Activated CD4-positive, alpha-beta T cell treated with anti-CD3 and anti-CD28 coated beads, Interleukin-2, amount 50 U/mL, for 48 hours (primary cell): ENCODE results near the gene MGAT3.
"Not testable (repeated sequence)": the region's sequence is repeated elsewhere in the genome, so short reads cannot be mapped to it uniquely, and the experiment has no call there.

Source experiments
- DNase-seq, 2 experiments: peaks; one replicate each; pipeline ENCODE4 v3.0.0-alpha.2; 2020

Gene MGAT3

DNA sequence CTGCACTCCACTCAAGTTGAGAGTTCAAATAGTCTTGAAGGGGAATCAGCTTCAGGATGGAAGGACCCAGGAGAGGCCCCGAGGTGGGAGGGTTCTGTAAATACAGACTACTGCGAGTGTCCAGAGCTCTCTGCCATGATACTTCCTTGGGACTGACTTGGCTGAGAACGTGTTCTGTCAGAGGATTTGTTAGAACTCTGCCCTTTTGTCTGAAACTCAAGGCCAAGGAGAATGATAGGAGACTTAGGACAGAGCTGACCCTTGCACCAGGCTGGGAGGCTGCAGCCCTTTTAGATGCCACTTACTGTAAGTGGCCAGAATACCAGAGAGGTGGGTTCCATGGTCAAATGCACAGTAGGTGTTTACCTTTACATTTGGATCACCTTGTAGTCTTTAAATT is 60.7 kb downstream of the MGAT3 start:
- no peak for DNase-seq

GRCh38 chr22:39518144-39518786 is 61.5 kb downstream of the MGAT3 start:
- DNase-seq = no peak

- DNase-seq = peak; percentile 49 to 54
Measured at GRCh38 chr22:39518996-39519680, 62.3 kb downstream of the MGAT3 start.

DNA sequence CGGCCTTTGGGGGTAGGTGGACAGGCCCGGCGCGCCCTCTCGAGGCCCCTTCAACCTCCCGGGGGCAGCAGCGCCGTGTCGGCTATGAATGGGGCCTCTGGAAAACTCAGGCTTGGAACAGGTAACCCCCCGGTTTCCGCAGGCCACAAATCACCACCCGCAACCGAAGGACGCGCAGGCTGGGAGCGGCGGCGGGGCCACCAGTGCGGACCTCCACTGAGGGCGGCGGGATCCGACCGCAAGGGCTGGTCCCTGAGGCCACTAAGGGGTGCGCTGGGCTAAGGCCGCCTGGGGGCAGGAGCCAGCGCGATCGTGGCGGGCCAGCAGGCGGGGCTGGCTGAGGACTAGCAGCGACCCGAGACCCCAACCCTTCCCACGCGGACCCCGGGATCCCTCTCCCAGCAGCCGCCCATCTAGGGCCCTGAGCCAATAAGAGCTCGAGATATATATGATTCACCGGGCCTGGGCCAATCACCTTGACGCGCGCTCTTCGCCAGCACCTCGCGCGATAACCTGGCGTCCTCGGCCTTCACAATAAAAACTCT is 62.9 kb downstream of the MGAT3 start:
- DNase-seq = peak; percentile 95 to 97

GRCh38 chr22:39520226-39521105 is 63.7 kb downstream of the MGAT3 start, which contains the start of gene ATF4:
Gene ATF4, plus strand, starts transcription at chr22:39520562. Its CDS starts 884 bp downstream, at chr22:39521446.
- DNase-seq = peak; percentile 90 to 92

GRCh38 chr22:39521106-39521885 is 64.5 kb downstream of the MGAT3 start:
- DNase-seq = peak; percentile 12 to 29

DNA sequence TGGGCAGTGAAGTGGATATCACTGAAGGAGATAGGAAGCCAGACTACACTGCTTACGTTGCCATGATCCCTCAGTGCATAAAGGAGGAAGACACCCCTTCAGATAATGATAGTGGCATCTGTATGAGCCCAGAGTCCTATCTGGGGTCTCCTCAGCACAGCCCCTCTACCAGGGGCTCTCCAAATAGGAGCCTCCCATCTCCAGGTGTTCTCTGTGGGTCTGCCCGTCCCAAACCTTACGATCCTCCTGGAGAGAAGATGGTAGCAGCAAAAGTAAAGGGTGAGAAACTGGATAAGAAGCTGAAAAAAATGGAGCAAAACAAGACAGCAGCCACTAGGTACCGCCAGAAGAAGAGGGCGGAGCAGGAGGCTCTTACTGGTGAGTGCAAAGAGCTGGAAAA is 65.3 kb downstream of the MGAT3 start:
- not testable (repeated sequence) for DNase-seq

DNA sequence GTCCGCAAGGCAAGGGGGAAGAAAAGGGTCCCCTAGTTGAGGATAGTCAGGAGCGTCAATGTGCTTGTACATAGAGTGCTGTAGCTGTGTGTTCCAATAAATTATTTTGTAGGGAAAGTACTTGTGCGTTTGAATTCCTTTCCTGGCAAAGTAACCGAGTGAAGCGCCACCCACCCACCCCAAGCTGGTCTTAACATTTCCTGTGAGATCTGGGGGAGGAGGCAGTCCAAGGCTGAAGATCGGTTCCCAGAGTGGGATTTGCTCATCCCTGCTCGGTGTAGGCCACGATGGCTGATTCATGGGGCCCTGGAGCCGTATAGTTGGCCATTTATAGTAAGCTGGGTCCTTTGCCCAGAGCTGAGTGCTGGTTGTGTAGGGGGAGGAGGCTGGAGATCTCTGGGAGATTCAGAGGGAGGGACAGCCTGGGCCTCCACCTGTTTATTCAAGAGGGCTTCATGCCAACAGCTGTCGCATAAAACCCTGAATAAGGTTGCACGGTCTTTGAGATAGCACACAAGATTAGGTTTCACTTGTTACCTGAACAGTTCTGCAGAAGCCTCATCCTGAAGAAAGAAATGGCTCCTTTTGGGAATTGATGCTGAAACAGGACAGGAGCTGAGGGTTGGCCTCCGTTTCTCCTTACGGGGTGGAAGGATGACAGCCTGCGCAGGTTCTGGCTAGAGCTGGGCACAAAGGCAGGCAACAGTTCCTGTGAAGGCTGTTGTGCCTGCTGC is 65.9 kb downstream of the MGAT3 start:
- DNase-seq = peak; percentile 37 to 54

DNA sequence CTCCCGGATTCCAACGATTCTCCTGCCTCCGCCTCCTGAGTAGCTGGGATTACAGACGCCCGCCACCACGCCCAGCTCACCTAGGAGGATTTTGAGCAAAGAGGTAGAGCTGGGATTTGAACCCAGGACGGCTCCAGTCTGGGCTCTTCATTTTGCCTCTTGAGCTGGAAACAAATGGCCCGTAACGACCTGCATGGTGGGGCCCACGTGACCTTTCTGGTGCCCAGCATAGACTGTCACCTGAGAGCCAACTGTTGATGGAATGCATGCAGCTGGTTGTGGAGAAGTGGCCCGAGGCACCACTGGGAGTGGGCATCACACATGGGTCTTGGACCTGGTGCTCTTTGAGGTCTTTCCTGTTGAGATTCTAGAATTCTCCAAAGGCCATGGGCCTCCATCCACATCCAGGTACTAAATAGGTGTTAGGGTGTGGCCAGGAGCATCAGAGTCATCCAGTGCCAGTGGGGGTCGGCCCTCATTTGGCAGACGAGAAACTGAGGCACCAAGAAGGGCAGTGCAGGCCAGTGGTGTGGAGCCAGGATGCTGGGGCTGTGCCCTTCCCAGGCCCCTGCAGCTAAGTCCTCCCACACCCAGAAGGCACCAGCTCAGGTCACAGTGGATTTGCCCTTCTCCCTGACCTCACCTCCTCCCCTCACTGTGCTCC is 67.4 kb downstream of the MGAT3 start:
- peak in 1 of 2 experiments; percentile 10 for DNase-seq

DNA sequence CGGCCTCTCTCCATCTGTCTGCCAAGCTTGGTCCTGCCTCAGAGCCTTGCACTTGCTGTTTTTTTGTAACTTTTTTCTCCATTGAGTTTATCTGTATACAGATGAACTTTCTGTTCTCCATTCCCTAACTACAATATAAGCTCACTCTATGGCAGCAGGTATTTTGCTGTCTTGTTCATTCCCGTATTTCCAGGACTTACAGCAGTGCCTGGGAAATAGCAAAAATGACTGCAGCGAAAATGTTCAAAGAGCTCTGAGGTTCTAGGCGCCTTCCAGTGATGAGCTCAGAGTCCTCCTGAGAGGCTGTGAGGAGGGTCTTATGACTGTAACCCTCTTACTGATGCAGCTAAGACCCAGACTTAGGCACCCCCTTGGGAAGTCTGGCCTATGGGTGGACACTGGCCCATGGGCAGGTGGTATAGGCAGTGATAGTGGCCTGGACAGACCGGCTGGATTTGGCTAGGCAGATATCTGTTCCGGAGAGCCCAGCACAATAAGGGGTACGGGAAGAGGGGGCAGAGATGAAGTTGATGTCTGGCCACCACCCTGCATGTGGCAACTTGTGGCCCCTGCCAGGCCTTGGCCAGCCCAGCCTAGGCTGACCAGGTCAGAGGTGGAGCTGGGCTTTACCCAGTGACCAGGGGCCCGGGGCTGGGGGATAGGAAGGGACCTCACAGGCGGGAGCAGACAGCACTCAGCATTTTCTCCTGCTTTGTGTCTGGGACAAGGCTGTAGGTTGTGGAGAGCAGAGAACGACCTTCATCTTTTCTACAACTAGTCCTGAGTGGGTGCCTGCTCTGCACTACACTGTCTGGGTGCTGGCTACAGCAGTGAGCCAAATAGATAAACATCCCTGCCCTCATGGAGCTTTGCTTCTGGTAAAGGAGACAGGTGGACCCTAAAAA is 68.2 kb downstream of the MGAT3 start:
- no peak for DNase-seq

DNA sequence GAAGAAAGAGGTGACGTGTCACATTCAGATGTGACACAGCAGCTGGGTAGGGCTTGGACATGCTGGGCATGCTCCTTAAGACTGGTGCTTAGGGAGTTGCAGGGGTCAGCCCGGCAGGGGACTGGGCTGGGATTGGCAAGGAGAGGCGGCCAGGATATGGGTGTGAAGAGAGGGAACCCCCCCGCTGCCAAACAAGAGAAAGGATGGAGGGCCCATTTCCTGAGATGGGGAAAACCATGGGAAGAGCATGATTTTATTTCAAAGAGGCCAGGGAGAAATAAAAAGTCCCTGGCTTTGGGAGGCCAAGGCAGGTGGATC is 68.8 kb downstream of the MGAT3 start:
- peak in 1 of 2 experiments; percentile 10 for DNase-seq

DNA sequence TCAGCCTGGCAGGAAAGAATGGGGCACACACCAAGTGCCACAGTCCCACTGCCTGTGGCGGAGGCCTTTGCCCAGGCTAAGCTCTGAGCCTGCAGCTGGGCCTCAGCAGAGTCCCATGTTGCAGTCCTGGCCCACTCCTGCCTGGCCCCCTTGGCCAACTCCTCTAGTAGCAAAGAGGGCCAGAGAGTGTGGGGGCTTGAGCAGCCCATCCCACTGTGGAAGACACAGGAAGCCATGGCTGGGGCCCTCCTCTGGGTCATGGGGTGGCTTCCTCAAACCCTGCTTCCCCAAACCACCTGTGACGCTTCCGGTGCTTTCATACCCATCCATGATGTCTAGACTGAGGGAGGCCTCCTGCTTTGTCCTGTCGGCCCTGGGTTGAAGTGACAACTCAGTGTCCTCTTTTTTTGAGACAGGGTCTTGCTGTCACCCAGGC is 69.9 kb downstream of the MGAT3 start:
- peak; percentile 23 to 44 for DNase-seq

GRCh38 chr22:39527481-39527961 is 70.7 kb downstream of the MGAT3 start:
- DNase-seq = no peak

- DNase-seq = no peak
Measured at GRCh38 chr22:39528080-39528661, 71.4 kb downstream of the MGAT3 start.

DNA sequence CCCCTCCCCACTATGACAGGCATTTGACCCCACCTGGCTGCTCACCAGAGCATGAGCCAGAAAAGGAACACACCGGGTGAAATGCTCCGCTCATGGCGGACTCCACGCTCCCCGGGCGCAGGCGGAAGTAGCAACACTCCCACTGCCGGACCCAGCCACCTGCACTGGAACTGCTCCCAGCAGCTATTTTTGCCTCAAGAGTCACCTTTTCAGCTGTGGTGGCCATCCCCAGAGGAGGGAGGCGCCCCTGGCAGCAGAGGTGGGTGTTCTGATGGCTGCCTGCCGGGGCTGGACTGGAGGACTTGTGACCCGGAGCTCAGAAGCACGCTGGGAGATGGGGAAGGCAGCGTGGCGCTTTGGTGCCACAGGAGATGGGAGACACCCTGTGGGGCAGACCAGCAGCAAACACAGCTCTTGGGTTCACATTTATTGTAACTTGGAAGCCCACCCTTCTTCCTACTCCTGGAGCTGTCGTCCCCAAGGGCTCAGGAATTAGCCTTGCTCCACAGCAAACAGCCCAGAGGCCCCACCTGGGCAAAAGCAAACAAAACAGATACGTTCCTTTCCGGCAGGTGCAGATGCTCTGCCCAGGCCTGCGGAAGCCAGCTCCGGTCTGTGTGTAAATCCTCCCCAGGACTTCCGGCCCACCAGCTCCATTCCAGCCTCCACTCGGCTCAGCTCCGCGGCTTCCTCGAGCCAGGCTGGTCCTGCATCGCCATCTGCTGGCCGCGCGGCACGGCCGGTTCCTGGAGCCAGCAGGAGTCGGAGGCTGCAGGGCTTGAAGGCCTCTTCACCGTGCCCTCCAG is 72.1 kb downstream of the MGAT3 start:
- peak; percentile 91 to 93 for DNase-seq

DNA sequence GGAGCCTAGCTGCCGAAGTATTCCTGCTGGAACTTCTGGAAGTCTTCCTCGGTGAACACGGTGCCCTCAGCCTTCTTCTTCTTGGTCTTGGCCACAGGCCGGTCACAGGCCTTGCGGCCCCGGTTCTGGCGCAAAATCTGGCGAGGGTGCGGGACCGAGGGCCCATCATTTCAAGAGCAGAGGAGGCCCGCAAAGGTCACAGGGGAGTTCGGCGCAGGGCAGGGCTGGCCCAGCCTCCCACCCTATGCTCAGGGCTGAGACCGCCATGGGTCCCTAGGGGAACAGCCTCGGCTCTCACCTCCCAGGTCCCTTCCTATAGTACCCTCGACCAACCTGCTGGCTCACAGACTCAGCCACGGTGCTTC is 72.7 kb downstream of the MGAT3 start:
- no peak for DNase-seq

DNA sequence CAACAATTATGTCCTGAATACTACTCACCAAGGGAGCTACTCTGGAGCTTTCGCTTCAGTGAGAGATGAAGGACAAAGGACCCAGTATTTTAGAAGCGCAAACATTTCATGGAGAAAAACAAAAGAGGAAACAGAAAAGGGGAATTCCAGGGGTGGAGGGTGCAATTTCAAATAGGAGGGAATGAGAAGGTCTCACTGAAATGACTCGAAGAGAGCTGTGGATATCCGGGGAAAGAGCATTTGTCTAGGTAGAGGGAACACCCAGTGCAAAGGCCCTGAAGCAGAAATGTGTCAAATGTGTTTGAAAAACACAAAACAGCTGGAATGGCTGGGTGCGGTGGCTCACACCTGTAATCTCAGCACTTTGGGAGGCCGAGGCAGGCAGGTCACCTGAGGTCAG is 73.3 kb downstream of the MGAT3 start:
- DNase-seq = no peak

DNA sequence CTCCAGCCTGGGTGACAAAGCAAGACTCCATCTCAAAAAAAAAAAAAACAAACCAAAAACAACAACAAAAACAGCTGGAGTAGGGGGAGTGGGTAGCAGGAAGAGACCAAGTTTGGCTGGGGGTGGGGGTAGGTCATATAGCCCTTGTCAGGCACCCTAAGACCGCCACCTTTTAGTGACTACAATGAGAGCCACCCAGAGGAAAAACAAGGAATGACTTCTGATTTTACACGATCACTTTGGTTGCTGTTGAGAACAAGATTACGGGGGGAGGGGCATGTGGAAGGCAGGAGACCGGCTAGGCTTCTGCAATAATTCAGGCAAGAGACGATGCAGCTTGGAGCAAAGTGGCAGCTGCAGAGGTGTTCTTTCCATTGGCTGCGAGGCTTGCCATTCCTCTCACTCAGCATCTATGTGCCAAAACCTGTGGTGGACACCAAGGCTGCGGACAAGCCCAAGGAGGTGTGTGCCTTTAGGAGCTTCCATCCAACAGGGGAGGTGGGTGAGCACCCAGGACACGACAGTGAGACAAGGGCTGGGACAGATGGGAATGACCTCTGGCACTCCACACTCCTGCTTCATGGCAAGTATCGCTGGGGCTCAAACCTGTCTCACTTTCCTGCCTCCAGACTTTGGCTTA is 74.0 kb downstream of the MGAT3 start:
- DNase-seq = peak; percentile 17 to 27
